Loucy (cell line): ENCODE data around the gene PHACTR1.

Experiments
- EZH2phosphoT487 ChIP-seq: fragments of 200-600 bp; IDR thresholded peaks from 2 replicates; pipeline ENCODE4 v1.6.1; 2018; ENCODE audit warnings: antibody characterized with exemption, mild to moderate bottlenecking, moderate library complexity, borderline replicate concordance
- TF ChIP-seq, protein P1 (sequence below): fragments of 200-600 bp; sonication (generic); conservative IDR thresholded peaks from 2 replicates; pipeline ENCODE4 v1.5.1; 2014; ENCODE audit warnings: mild to moderate bottlenecking, antibody characterized with exemption, low read length

DNA sequence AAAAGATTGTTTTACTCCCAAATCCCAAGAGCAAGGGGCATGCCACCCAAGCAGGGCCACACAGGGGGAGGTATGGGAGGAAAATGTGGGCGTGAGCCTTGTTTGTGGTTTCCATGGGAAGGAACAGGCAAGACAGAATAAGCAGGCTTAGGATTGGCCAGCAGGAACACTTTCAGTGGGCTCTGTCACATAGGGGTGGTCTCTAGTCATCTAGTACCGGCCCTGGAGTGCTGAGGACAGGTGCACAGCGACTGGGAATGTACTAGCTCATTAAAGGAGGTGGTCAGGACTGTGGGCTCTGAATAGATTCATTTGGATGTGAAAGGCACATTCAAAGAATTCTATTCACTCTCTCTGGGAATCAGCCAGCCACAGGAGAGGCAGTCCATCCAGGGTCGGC, 436.2 kb downstream of the PHACTR1 start:
- TF ChIP-seq, protein P1, sequence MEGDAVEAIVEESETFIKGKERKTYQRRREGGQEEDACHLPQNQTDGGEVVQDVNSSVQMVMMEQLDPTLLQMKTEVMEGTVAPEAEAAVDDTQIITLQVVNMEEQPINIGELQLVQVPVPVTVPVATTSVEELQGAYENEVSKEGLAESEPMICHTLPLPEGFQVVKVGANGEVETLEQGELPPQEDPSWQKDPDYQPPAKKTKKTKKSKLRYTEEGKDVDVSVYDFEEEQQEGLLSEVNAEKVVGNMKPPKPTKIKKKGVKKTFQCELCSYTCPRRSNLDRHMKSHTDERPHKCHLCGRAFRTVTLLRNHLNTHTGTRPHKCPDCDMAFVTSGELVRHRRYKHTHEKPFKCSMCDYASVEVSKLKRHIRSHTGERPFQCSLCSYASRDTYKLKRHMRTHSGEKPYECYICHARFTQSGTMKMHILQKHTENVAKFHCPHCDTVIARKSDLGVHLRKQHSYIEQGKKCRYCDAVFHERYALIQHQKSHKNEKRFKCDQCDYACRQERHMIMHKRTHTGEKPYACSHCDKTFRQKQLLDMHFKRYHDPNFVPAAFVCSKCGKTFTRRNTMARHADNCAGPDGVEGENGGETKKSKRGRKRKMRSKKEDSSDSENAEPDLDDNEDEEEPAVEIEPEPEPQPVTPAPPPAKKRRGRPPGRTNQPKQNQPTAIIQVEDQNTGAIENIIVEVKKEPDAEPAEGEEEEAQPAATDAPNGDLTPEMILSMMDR, result no peak
- TF ChIP-seq EZH2phosphoT487, result no peak
